CD4-positive, alpha-beta memory T cell (primary cell): ENCODE results near the gene CDH18. TPM values are rescaled to one million over a fixed set of nuclear protein-coding genes. Genes with fewer than 3 reads are reported as not detected.

Experiments used
- CTCF ChIA-PET: fragments of 350-600 bp; sonication (Branson Sonifier 250); formaldehyde crosslinking; loops from one replicate; lab custom pipeline; 2021; ENCODE audit warnings: inconsistent platforms; ENCODE audit not compliant: partially characterized antibody; lab: Charles Lee
- POLR2A ChIA-PET: fragments of 350-600 bp; sonication (Branson Sonifier 250); formaldehyde crosslinking; loops from one replicate; lab custom pipeline; 2021; ENCODE audit not compliant: partially characterized antibody; lab: Charles Lee
- DNase-seq, 5 donors: peaks; one replicate each; pipeline versions ENCODE4 v3.0.0 to v3.0.0-alpha.2; 2020 to 2022; ENCODE audit warnings: mixed read lengths in 1 of 5
- H3K27ac ChIP-seq: one replicate; pipeline ENCODE4 v1.7.0; 2013; ENCODE audit warnings: low read depth, low read length
- H3K27me3 ChIP-seq: 2 replicates; pipeline ENCODE4 v1.7.0; 2013; ENCODE audit warnings: mild to moderate bottlenecking, low read length, moderate library complexity; ENCODE audit not compliant: insufficient read depth
- H3K36me3 ChIP-seq: 2 replicates; pipeline ENCODE4 v1.7.0; 2013; ENCODE audit warnings: mild to moderate bottlenecking, low read length, moderate library complexity; ENCODE audit not compliant: insufficient read depth
- H3K4me1 ChIP-seq: 2 replicates; pipeline ENCODE4 v1.7.0; 2013; ENCODE audit warnings: mild to moderate bottlenecking, low read length, moderate library complexity; ENCODE audit not compliant: insufficient read depth
- H3K4me3 ChIP-seq, 2 donors: one replicate each; pipeline ENCODE4 v1.7.0; 2013; ENCODE audit warnings: low read length in 2 of 2, mild to moderate bottlenecking in 1 of 2
- H3K9me3 ChIP-seq, 2 donors: one replicate each; pipeline ENCODE4 v1.7.0; 2013; ENCODE audit warnings: low read length in 2 of 2, control low read depth in 1 of 2; ENCODE audit not compliant: control insufficient read depth in 1 of 2
- H3K27ac Mint-ChIP-seq, 7 donors: one replicate each; pipeline ENCODE4 v1.8.0; 2020 to 2021; ENCODE audit warnings: mixed read lengths in 7 of 7, mild to moderate bottlenecking in 6 of 7, inconsistent platforms in 3 of 7, moderate library complexity in 3 of 7
- H3K27me3 Mint-ChIP-seq, 2 donors: one replicate each; pipeline ENCODE4 v1.8.0; 2020 to 2021; ENCODE audit warnings: mixed read lengths in 2 of 2
- H3K36me3 Mint-ChIP-seq, 2 donors: one replicate each; pipeline ENCODE4 v1.8.0; 2020 to 2021; ENCODE audit warnings: mixed read lengths in 2 of 2, inconsistent platforms in 1 of 2, mild to moderate bottlenecking in 1 of 2
- H3K4me1 Mint-ChIP-seq, 4 donors: one replicate each; pipeline ENCODE4 v1.8.0; 2020 to 2021; ENCODE audit warnings: mixed read lengths in 4 of 4, mild to moderate bottlenecking in 1 of 4
- H3K4me3 Mint-ChIP-seq, 8 donors: one replicate each; pipeline ENCODE4 v1.8.0; 2020 to 2021; ENCODE audit warnings: mixed read lengths in 8 of 8, mild to moderate bottlenecking in 7 of 8, moderate library complexity in 6 of 8, inconsistent platforms in 3 of 8
- H3K9me3 Mint-ChIP-seq, 8 donors: one replicate each; pipeline ENCODE4 v1.8.0; 2020 to 2021; ENCODE audit warnings: mixed read lengths in 8 of 8, mild to moderate bottlenecking in 5 of 8, inconsistent platforms in 3 of 8, moderate library complexity in 1 of 8
- intact Hi-C: fragments of 100-400 bp; cut with micrococcal nuclease; formaldehyde crosslinking; loops from one replicate; pipeline ENCODE4 v1.15.1; 2023
- polyA plus RNA-seq, 2 donors: library from polyadenylated mRNA; unstranded; fragments of 300-500 nt; fragmentation: Illumina TruSeq; gene quantifications; one replicate each; pipeline ENCODE4 v1.2.3, GENCODE V29; 2021
- total RNA-seq, 2 experiments: library from RNA; stranded (reverse); gene quantifications; one replicate each; pipeline ENCODE4 v1.2.3, GENCODE V29; 2021

Gene CDH18
- total and polyA plus RNA-seq, 4 experiments from 2014 or later = not detected

DNA sequence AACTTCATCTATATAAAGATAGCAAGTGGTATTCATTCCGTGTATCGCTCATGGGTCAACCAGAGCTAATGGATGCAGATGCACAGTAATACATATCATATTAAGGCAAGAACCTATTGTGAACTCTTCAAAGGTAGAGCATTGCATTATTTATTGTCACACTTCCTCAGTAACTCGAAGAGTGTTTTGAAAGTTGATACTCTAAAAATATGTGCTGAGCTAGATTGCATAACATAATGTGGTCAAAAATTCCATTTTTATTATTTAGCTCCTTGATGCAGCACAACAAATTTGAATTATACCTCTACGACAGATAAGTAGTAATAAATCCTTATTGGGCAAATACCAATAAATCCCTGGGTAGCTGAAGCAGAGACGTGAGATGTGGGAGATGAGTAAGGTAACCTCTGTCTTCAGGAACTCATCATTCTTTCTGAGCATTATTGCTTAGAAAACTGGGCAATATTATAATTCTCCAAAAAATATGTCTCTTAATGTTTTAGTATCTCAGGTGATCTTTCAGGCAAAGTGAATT is 70.3 kb downstream of the CDH18 start:
- H3K36me3 ChIP-seq = no peaks in the 10 kb centered on the region
- POLR2A ChIA-PET = no interaction called here
- H3K4me1 Mint-ChIP-seq = peaks cover 0 to 1% (median 0%) of the 10 kb centered on the region in 4 donors
- H3K27me3 ChIP-seq = no peaks in the 10 kb centered on the region
- intact Hi-C loops = no loop called here
- H3K27ac ChIP-seq = no peak overlapping the region
- CTCF ChIA-PET = no interaction called here
- no peaks in the 10 kb centered on the region for H3K9me3 ChIP-seq
- no peak overlapping the region for H3K27ac Mint-ChIP-seq
- H3K4me1 ChIP-seq = no peaks in the 10 kb centered on the region
- H3K36me3 Mint-ChIP-seq = no peaks in the 10 kb centered on the region
- H3K9me3 Mint-ChIP-seq = peaks cover under 1 to 17% (median 4%) of the 10 kb centered on the region in 8 donors
- no peak overlapping the region for H3K4me3 Mint-ChIP-seq
- H3K27me3 Mint-ChIP-seq = no peaks in the 10 kb centered on the region
- H3K4me3 ChIP-seq = no peak overlapping the region
- no peak for DNase-seq

DNA sequence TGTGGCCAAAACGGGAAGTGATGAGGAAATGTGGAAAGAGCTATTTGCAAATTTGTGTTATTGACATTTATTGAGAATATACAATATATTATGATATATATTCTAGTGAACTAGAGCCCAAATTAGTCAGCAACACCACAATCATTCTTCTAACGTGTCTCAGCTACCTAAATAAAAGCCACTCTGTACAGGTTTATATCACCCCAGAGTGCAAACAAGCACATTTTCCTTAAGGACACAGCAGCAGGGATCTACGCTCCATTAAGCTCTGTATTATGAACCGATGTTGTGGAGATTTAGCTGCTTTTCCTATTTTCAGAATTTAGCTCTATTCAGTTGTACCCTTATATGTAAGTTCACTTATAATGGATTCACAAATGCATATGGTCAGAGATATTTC is 77.9 kb downstream of the CDH18 start:
- Mint-ChIP-seq H3K9me3 (peaks cover 0 to 10% (median 4%) of the 10 kb centered on the region in 8 donors), H3K4me1 (no peaks in the 10 kb centered on the region), H3K27ac (no peak overlapping the region), H3K27me3 (no peaks in the 10 kb centered on the region), H3K4me3 (no peak overlapping the region), H3K36me3 (no peaks in the 10 kb centered on the region)
- H3K27ac ChIP-seq = no peak overlapping the region
- no peaks in the 10 kb centered on the region for H3K9me3 ChIP-seq
- H3K4me3 ChIP-seq = no peak overlapping the region
- intact Hi-C loops = no loop called here
- no peaks in the 10 kb centered on the region for H3K4me1 ChIP-seq
- POLR2A ChIA-PET = no interaction called here
- CTCF ChIA-PET = no interaction called here
- DNase-seq = no peak
- H3K36me3 ChIP-seq = no peaks in the 10 kb centered on the region
- no peaks in the 10 kb centered on the region for H3K27me3 ChIP-seq

DNA sequence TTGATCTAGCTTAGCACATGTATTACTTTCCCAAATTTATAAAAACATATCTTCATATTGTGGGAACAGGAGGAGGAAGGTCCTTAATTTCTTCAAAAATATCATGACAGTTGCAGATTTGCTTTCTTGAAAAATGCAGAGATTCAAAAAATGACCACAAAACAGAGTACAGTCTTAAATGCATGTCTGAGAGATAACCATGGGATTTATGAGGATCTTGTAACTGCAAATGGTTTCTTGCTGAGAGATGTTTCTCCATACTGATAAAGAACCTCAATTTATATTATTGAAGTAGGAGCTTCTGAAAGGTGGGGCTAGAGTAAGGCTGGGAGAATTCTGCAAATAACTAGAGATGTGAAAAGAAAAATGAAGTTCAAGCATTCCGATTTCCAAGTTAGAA is 83.2 kb downstream of the CDH18 start:
- CTCF ChIA-PET = no interaction called here
- no peak for DNase-seq
- Histone ChIP-seq H3K9me3 (peaks cover 0 to 4% of the 10 kb centered on the region in 2 donors), H3K4me1 (no peaks in the 10 kb centered on the region), H3K27ac (no peak overlapping the region), H3K4me3 (no peak overlapping the region), H3K36me3 (no peaks in the 10 kb centered on the region), H3K27me3 (no peaks in the 10 kb centered on the region)
- intact Hi-C loops = no loop called here
- Mint-ChIP-seq H3K9me3 (peaks cover 0 to 12% (median 2%) of the 10 kb centered on the region in 8 donors), H3K4me1 (no peaks in the 10 kb centered on the region), H3K27ac (no peak overlapping the region), H3K36me3 (no peaks in the 10 kb centered on the region), H3K4me3 (no peak overlapping the region), H3K27me3 (no peaks in the 10 kb centered on the region)
- POLR2A ChIA-PET = no interaction called here

DNA sequence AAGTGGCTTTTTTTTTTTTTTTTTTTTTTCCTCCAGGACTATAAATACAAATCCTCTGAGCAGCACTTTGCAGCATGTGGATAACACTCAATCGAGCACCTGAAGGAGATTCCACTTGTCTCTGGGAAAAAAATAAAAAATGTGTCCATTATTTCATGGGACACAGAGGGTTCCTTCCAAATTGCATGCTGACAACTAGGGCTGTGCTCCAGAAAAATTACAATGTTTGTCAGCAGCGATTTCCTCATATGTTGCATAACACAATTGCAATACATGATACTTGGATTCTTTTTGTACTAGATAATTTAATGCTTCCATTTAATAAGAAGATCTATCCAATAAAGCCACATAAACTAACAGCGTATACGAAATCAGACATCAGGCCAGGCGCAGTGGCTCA is 84.4 kb downstream of the CDH18 start:
- CTCF ChIA-PET = no interaction called here
- Mint-ChIP-seq H3K4me1 (no peaks in the 10 kb centered on the region), H3K27ac (no peak overlapping the region)

DNA sequence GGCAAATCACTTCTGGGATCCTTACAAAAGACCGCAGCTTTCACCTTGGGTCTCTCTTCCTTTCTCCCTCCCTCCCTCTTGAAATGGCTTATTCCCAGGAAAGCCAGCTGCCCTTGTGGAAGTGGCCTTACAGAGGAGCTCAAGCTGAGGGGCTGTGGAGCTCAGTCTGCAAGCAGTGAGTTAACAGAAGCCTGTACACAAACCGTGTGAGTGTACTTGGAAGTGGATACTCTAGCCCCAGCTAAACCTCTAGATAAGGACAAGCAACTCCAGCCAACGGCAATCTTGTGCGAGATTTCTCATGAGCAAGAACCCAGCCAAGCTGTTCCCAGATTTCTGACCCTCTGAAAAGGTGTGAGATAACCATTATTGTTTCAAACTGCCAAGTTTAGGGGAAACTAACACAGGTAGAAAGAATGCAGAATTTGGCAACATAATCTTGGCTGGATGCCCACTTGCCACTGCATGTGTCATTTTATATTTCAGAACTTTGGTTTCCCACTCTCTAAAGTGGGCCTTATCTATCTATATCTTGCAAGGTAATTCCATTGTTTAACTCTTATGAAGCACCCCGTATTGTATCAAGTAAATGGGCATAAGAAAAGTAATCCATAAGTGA is 85.6 kb downstream of the CDH18 start:
- H3K9me3 ChIP-seq = peaks cover 0 to 4% of the 10 kb centered on the region in 2 donors
- no peaks in the 10 kb centered on the region for H3K27me3 ChIP-seq
- H3K27me3 Mint-ChIP-seq = no peaks in the 10 kb centered on the region
- H3K4me3 ChIP-seq = no peak overlapping the region
- no peak overlapping the region for H3K27ac Mint-ChIP-seq
- DNase-seq = no peak
- no peaks in the 10 kb centered on the region for H3K36me3 Mint-ChIP-seq
- no peaks in the 10 kb centered on the region for H3K36me3 ChIP-seq
- ChIA-PET POLR2A (no interaction called here), CTCF (no interaction called here)
- no peaks in the 10 kb centered on the region for H3K4me1 Mint-ChIP-seq
- H3K27ac ChIP-seq = no peak overlapping the region
- no peak overlapping the region for H3K4me3 Mint-ChIP-seq
- no peaks in the 10 kb centered on the region for H3K4me1 ChIP-seq
- intact Hi-C loops = no loop called here
- peaks cover 0 to 15% (median 2%) of the 10 kb centered on the region in 8 donors for H3K9me3 Mint-ChIP-seq

More for the DNA sequence above, 84.4 kb downstream of the CDH18 start:
- H3K4me3 Mint-ChIP-seq = no peak overlapping the region
- H3K36me3 ChIP-seq = no peaks in the 10 kb centered on the region
- no peaks in the 10 kb centered on the region for H3K27me3 Mint-ChIP-seq
- H3K27ac ChIP-seq = no peak overlapping the region
- H3K9me3 ChIP-seq = peaks cover 0 to 4% of the 10 kb centered on the region in 2 donors
- no peaks in the 10 kb centered on the region for H3K4me1 ChIP-seq
- no peak for DNase-seq
- intact Hi-C loops = no loop called here
- peaks cover 0 to 14% (median 2%) of the 10 kb centered on the region in 8 donors for H3K9me3 Mint-ChIP-seq
- no peaks in the 10 kb centered on the region for H3K36me3 Mint-ChIP-seq
- POLR2A ChIA-PET = no interaction called here
- no peak overlapping the region for H3K4me3 ChIP-seq
- H3K27me3 ChIP-seq = no peaks in the 10 kb centered on the region

DNA sequence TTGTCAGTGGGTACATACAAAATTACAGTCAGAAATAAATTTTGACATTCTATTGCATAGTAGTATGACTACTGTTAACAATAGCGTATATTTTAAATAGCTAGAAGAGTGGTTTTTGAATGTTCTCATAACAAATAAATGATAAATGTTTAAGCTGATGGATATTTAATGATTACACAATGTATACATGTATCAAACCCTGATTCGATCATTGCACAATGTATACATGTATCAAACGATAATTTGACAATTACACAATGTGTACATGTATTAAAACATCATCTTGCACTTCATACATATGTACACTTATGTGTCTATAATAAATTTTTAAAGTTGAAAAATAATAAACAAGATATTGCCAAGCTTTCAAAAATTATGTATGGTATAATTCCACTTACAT is 87.7 kb downstream of the CDH18 start:
- DNase-seq = no peak
- CTCF ChIA-PET = no interaction called here
- Histone ChIP-seq H3K4me1 (no peaks in the 10 kb centered on the region), H3K4me3 (no peak overlapping the region), H3K27me3 (no peaks in the 10 kb centered on the region), H3K36me3 (no peaks in the 10 kb centered on the region), H3K9me3 (peaks cover 0 to 4% of the 10 kb centered on the region in 2 donors), H3K27ac (no peak overlapping the region)
- intact Hi-C loops = no loop called here
- Mint-ChIP-seq H3K27ac (no peak overlapping the region), H3K4me3 (no peak overlapping the region), H3K4me1 (no peaks in the 10 kb centered on the region), H3K36me3 (no peaks in the 10 kb centered on the region), H3K27me3 (no peaks in the 10 kb centered on the region), H3K9me3 (peaks cover 0 to 21% (median 5%) of the 10 kb centered on the region in 8 donors)
- POLR2A ChIA-PET = no interaction called here

DNA sequence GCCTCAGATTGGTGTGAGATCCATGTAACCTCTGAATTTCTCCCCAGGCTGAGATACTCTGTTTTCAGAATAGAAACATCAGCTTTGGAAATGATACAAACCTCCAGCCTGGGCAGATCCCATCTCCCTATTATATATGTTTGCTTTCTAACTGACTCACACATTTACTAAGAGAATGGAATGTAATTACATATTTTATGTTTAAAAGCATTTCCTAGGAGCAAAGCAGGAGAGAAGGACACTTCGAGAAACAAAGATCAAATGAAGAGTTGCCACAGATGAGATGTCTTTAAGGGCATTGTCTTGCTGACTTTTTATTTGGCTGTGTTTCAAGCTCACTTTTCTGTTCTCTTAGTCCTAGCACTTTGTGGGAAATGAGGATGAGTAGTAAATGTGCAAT is 96.3 kb downstream of the CDH18 start:
- CTCF ChIA-PET = no interaction called here
- intact Hi-C loops = no loop called here
- no peaks in the 10 kb centered on the region for H3K27me3 ChIP-seq
- Mint-ChIP-seq H3K27ac (no peak overlapping the region), H3K9me3 (peaks cover 0 to 14% (median 4%) of the 10 kb centered on the region in 8 donors), H3K27me3 (no peaks in the 10 kb centered on the region), H3K4me1 (no peaks in the 10 kb centered on the region), H3K36me3 (no peaks in the 10 kb centered on the region), H3K4me3 (no peak overlapping the region)
- POLR2A ChIA-PET = no interaction called here
- H3K27ac ChIP-seq = no peak overlapping the region
- H3K36me3 ChIP-seq = no peaks in the 10 kb centered on the region
- DNase-seq = no peak
- no peaks in the 10 kb centered on the region for H3K4me1 ChIP-seq
- no peak overlapping the region for H3K4me3 ChIP-seq
- H3K9me3 ChIP-seq = no peaks in the 10 kb centered on the region
